HEK293 (cell line): ENCODE measurements around the gene SNAPC2.

Experiments
- CTCF ChIA-PET: fragments of 350-600 bp; formaldehyde crosslinking; extraction: SDS; loops from one replicate; lab custom pipeline; 2021; ENCODE audit warnings: antibody characterized with exemption; lab: Yijun Ruan, JAX
- POLR2A ChIA-PET: fragments of 300-600 bp; formaldehyde crosslinking; extraction: SDS; loops from one replicate; lab custom pipeline; 2020; ENCODE audit warnings: antibody characterized with exemption, inconsistent platforms; lab: Yijun Ruan, JAX
- H3K27ac ChIP-seq: fragments of 200-500 bp; sonication (Bioruptor generic); 2 replicates; pipeline ENCODE4 v1.5.1; 2014; ENCODE audit warnings: low read depth, low read length, control low read depth, inconsistent platforms; ENCODE audit errors: extremely low read depth
- H3K36me3 ChIP-seq, 2 experiments: fragments of 200-500 bp in 1 of 2; sonication (Bioruptor generic) in 1 of 2; 1 replicate in 1 of 2; 2 replicates in 1 of 2; pipeline ENCODE4 v1.5.1; 2014 to 2017; ENCODE audit warnings: inconsistent platforms in 2 of 2, low read length in 2 of 2; ENCODE audit not compliant: control insufficient read depth in 2 of 2, insufficient read depth in 1 of 2
- H3K4me1 ChIP-seq: fragments of 200-500 bp; sonication (Bioruptor generic); 2 replicates; pipeline ENCODE4 v1.5.1; 2014; ENCODE audit warnings: mild to moderate bottlenecking, low read length, inconsistent platforms; ENCODE audit not compliant: control insufficient read depth, insufficient read depth
- H3K4me3 ChIP-seq: 2 replicates; pipeline ENCODE4 v1.5.1; 2011; ENCODE audit warnings: low read depth, mild to moderate bottlenecking, control low read depth, low read length, moderate library complexity
- H3K9me3 ChIP-seq: fragments of 200-500 bp; sonication (Bioruptor generic); 2 replicates; pipeline ENCODE4 v1.5.1; 2014; ENCODE audit warnings: low read depth, low read length, inconsistent platforms; ENCODE audit not compliant: control insufficient read depth, insufficient read depth
- BCL11B ChIP-seq: fragments of 450-650 bp; formaldehyde crosslinking; IDR thresholded peaks from 2 replicates; pipeline ENCODE4 v1.5.1; 2016; ENCODE audit warnings: low read depth, missing biosample characterization, missing genetic modification characterization
- HIC1 ChIP-seq: fragments of 450-650 bp; formaldehyde crosslinking; IDR thresholded peaks from 2 replicates; pipeline ENCODE4 v1.5.1; 2016; ENCODE audit warnings: missing biosample characterization, missing genetic modification characterization
- HOXA7 ChIP-seq: sonication (generic); formaldehyde crosslinking; IDR thresholded peaks from 2 replicates; pipeline ENCODE4 v1.8.1; 2022; ENCODE audit warnings: missing genetic modification reagents, borderline replicate concordance
- INSM2 ChIP-seq: fragments of 450-650 bp; formaldehyde crosslinking; IDR thresholded peaks from 2 replicates; pipeline ENCODE4 v1.5.1; 2016; ENCODE audit warnings: missing biosample characterization, missing genetic modification characterization
- PRDM10 ChIP-seq: fragments of 450-650 bp; formaldehyde crosslinking; IDR thresholded peaks from 2 replicates; pipeline ENCODE4 v1.5.1; 2016; ENCODE audit warnings: missing biosample characterization, missing genetic modification characterization
- SCRT1 ChIP-seq: fragments of 450-650 bp; formaldehyde crosslinking; IDR thresholded peaks from 2 replicates; pipeline ENCODE4 v1.5.1; 2016; ENCODE audit warnings: missing biosample characterization, missing genetic modification characterization, borderline replicate concordance
- SCRT2 ChIP-seq: fragments of 450-650 bp; formaldehyde crosslinking; IDR thresholded peaks from 2 replicates; pipeline ENCODE4 v1.5.1; 2016; ENCODE audit warnings: missing biosample characterization, missing genetic modification characterization
- TCF7L2 ChIP-seq: IDR thresholded peaks from 2 replicates; pipeline ENCODE4 v1.6.1; 2011; ENCODE audit warnings: low read depth, mild to moderate bottlenecking, inconsistent platforms, low read length, moderate library complexity, borderline replicate concordance
- ZBTB44 ChIP-seq: fragments of 450-650 bp; IDR thresholded peaks from 2 replicates; pipeline ENCODE4 v1.5.1; 2018; ENCODE audit warnings: missing biosample characterization, mild to moderate bottlenecking, missing genetic modification characterization
- ZBTB48 ChIP-seq: fragments of 450-650 bp; formaldehyde crosslinking; IDR thresholded peaks from 2 replicates; pipeline ENCODE4 v1.5.1; 2016; ENCODE audit warnings: missing biosample characterization, missing genetic modification characterization
- ZEB2 ChIP-seq: fragments of 450-650 bp; formaldehyde crosslinking; IDR thresholded peaks from 2 replicates; pipeline ENCODE4 v1.5.1; 2016; ENCODE audit warnings: missing biosample characterization, missing genetic modification characterization
- ZNF121 ChIP-seq: fragments of 450-650 bp; formaldehyde crosslinking; IDR thresholded peaks from 2 replicates; pipeline ENCODE4 v1.5.1; 2016; ENCODE audit warnings: missing biosample characterization, missing genetic modification characterization
- ZNF157 ChIP-seq: fragments of 450-650 bp; formaldehyde crosslinking; IDR thresholded peaks from 2 replicates; pipeline ENCODE4 v1.5.1; 2016; ENCODE audit warnings: missing biosample characterization, missing genetic modification characterization
- ZNF23 ChIP-seq: fragments of 450-650 bp; formaldehyde crosslinking; IDR thresholded peaks from 2 replicates; pipeline ENCODE4 v1.5.1; 2016; ENCODE audit warnings: missing biosample characterization, missing genetic modification characterization, borderline replicate concordance
- ZNF37A ChIP-seq: fragments of 450-650 bp; IDR thresholded peaks from 2 replicates; pipeline ENCODE4 v1.5.1; 2018; ENCODE audit warnings: missing biosample characterization, missing genetic modification characterization
- ZNF426 ChIP-seq: fragments of 450-650 bp; formaldehyde crosslinking; IDR thresholded peaks from 2 replicates; pipeline ENCODE4 v1.5.1; 2017; ENCODE audit warnings: missing biosample characterization, missing genetic modification characterization, mild to moderate bottlenecking, inconsistent platforms, moderate library complexity
- ZNF48 ChIP-seq: fragments of 450-650 bp; formaldehyde crosslinking; IDR thresholded peaks from 2 replicates; pipeline ENCODE4 v1.5.1; 2016; ENCODE audit warnings: missing biosample characterization, missing genetic modification characterization
- ZNF558 ChIP-seq: fragments of 450-650 bp; formaldehyde crosslinking; IDR thresholded peaks from 2 replicates; pipeline ENCODE4 v1.5.1; 2016; ENCODE audit warnings: missing biosample characterization, missing genetic modification characterization
- ZNF585B ChIP-seq: fragments of 450-650 bp; formaldehyde crosslinking; IDR thresholded peaks from 2 replicates; pipeline ENCODE4 v1.5.1; 2016; ENCODE audit warnings: missing biosample characterization, missing genetic modification characterization
- ZNF610 ChIP-seq: fragments of 450-650 bp; formaldehyde crosslinking; IDR thresholded peaks from 2 replicates; pipeline ENCODE4 v1.5.1; 2016; ENCODE audit warnings: missing biosample characterization, missing genetic modification characterization, borderline replicate concordance
- ZNF626 ChIP-seq: fragments of 450-650 bp; sonication (Bioruptor Pico); formaldehyde crosslinking; IDR thresholded peaks from 2 replicates; pipeline ENCODE4 v1.5.1; 2018; ENCODE audit warnings: missing biosample characterization, missing genetic modification characterization, inconsistent platforms
- ZNF791 ChIP-seq: fragments of 450-650 bp; formaldehyde crosslinking; IDR thresholded peaks from 2 replicates; pipeline ENCODE4 v1.5.1; 2016; ENCODE audit warnings: missing biosample characterization, missing genetic modification characterization

The SNAPC2 gene

DNA sequence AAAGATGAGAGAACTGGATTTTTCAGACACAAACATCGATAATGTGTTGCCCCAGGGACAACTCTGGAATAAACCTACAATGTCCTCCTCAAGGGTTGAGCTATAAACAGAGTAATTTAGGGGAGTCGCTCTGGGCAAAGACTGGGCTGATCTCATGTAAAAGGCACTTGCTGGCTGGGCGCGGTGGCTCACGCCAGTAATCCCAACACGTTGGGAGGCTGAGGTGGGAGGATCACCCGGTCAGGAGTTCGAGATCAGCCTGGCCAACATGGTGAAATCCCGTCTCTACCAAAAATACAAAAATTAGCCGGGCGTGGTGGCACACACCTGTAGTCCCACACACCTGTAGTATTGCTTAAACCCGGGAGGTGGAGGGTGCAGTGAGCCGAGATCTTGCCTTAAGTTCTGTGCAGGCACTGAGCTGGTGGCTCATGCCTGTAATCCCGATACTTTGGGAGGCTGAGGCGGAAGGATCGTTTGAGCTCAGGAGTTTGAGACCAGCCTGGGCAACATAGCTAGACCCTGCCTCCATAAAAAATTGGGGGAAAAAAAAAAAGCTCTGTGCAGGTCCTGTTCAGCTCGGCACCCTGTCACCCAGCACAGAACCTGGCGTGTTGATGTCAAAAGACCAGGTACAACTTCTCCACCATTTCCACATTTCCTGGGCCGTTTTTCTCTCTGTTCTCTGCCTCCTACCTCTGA, 21.9 kb downstream of the SNAPC2 start:
- ChIA-PET CTCF (interaction anchor here (0.6 to 1.2 kb wide), 2 partner anchors 12 to 61 kb away, joined by 3 read pairs; no protein-coding TSS in a partner anchor), POLR2A (interaction anchor here (0.5 to 4.2 kb wide), 6 partner anchors 11 to 243 kb away, joined by 3 to 60 read pairs (median 12); partner anchors contain the start of genes ELAVL1 and SNAPC2)
- no peaks in the 10 kb centered on the region for H3K4me1 ChIP-seq
- no peak overlapping the region for H3K27ac ChIP-seq
- H3K36me3 ChIP-seq, result peaks cover 10 to 41% of the 10 kb centered on the region in 2 experiments
- no peaks in the 10 kb centered on the region for H3K9me3 ChIP-seq
- peak; percentile 81 for TF ChIP-seq SCRT2 (tag by site-specific recombination)
- TF ChIP-seq ZBTB44 (tag by site-specific recombination), result no peak
- TF ChIP-seq BCL11B (tag by site-specific recombination), result no peak
- TF ChIP-seq TCF7L2, result no peak
- no peak for TF ChIP-seq INSM2 (tag by site-specific recombination)
- no peak for TF ChIP-seq ZBTB48 (tag by site-specific recombination)
- TF ChIP-seq PRDM10 (tag by site-specific recombination), result 0 out of 2 replicates have a peak, but pooled peaks have one; percentile 17
- TF ChIP-seq ZNF37A (tag by site-specific recombination), result no peak
- TF ChIP-seq HOXA7 (CRISPR knock-in tag), result no peak
- peak; percentile 92 for TF ChIP-seq SCRT1 (tag by site-specific recombination)
- 0 out of 2 replicates have a peak, but pooled peaks have one; percentile 23 for TF ChIP-seq ZEB2
- no peak for TF ChIP-seq ZNF626 (tag by site-specific recombination)
- H3K4me3 ChIP-seq, result peak overlapping the region; percentile 99; the same call in 1 of the 2 replicates

- CTCF ChIA-PET, result interaction anchor here (0.6 to 2.6 kb wide), 21 partner anchors 11 to 566 kb away, joined by 3 to 26 read pairs (median 4); partner anchors contain the start of genes CTXN1 and SNAPC2
- TF ChIP-seq ZNF48 (tag by site-specific recombination) (no peak), ZNF585B (tag by site-specific recombination) (no peak), ZNF791 (tag by site-specific recombination) (no peak), ZNF23 (no peak), ZNF610 (tag by site-specific recombination) (no peak), ZNF121 (tag by site-specific recombination) (no peak), ZNF157 (no peak), HIC1 (peak; percentile 53; the same call in 1 of the 2 replicates), ZNF426 (tag by site-specific recombination) (no peak), ZNF558 (tag by site-specific recombination) (no peak)
Measured at GRCh38 chr19:7942981-7943443, 22.9 kb downstream of the SNAPC2 start.

More at GRCh38 chr19:7942981-7943443, 22.9 kb downstream of the SNAPC2 start:
- POLR2A ChIA-PET, result interaction anchor here (0.6 to 4.2 kb wide), 33 partner anchors 10 to 380 kb away, joined by 3 to 60 read pairs (median 5); partner anchors contain the start of genes CCL25, CTXN1, ELAVL1 and MAP2K7
- no peaks in the 10 kb centered on the region for H3K9me3 ChIP-seq
- peaks cover under 1 to 34% of the 10 kb centered on the region in 2 experiments for H3K36me3 ChIP-seq
- no peaks in the 10 kb centered on the region for H3K4me1 ChIP-seq
- peak overlapping the region; percentile 90 for H3K27ac ChIP-seq
- H3K4me3 ChIP-seq, result peak overlapping the region; percentile 99
